CD4-positive, alpha-beta T cell treated with Interleukin-2 at 100 ng/mL for 4 hours (primary cell): ENCODE data around the gene GRIK5.
A peak's percentile ranks its signal among the peaks of the same experiment; 100 is the strongest.
"Not testable (repeated sequence)": the region's sequence is repeated elsewhere in the genome, so short reads cannot be mapped to it uniquely, and the experiment has no call there.

Source experiments
- DNase-seq: peaks from one replicate; pipeline ENCODE4 v3.0.0-alpha.2; 2020; ENCODE audit warnings: low spot score

GRIK5 gene, protein sequence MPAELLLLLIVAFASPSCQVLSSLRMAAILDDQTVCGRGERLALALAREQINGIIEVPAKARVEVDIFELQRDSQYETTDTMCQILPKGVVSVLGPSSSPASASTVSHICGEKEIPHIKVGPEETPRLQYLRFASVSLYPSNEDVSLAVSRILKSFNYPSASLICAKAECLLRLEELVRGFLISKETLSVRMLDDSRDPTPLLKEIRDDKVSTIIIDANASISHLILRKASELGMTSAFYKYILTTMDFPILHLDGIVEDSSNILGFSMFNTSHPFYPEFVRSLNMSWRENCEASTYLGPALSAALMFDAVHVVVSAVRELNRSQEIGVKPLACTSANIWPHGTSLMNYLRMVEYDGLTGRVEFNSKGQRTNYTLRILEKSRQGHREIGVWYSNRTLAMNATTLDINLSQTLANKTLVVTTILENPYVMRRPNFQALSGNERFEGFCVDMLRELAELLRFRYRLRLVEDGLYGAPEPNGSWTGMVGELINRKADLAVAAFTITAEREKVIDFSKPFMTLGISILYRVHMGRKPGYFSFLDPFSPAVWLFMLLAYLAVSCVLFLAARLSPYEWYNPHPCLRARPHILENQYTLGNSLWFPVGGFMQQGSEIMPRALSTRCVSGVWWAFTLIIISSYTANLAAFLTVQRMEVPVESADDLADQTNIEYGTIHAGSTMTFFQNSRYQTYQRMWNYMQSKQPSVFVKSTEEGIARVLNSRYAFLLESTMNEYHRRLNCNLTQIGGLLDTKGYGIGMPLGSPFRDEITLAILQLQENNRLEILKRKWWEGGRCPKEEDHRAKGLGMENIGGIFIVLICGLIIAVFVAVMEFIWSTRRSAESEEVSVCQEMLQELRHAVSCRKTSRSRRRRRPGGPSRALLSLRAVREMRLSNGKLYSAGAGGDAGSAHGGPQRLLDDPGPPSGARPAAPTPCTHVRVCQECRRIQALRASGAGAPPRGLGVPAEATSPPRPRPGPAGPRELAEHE

DNA sequence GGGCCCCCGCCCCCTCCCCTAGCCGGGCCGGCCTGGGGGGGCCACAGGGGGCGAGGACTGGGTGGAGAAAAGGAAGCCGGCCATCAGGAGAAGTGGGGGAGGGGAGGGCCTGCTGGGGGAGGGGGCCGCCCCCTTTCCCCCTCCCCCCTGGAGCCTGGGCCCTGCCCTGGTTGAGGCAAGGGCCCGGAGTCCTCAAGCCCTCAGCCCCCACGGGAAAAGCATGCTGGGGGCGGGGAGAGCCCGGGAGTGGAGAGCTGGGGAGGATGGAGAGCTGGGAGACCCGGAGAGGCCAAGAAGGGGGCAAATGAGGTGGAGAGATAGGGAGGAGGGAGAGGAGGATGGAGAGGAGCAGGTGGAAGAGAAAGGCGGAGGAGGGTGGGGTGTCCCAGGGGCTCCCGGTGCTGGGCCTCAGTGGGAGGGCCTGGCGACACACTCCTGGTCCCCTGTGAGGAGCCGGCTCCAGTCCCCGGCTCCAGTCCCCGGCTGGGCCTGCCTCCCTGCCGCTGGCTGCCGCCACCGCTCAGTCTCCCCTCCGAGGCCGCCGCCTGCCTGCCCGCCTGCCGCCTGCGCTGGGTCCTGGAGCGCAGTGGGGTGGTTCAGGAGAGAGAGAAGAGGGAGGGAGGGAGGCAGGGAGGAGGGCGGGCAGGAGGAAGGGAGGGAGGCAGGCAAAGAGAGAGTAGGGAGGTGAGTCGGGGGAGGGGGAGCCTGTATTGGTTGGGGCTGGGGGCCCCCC is at the start of gene GRIK5:
Gene GRIK5 (minus strand): TSS at position 588 of the 733 bp plus-strand sequence. CDS start 4,436 bp downstream, outside the sequence.
- DNase-seq: no peak

DNA sequence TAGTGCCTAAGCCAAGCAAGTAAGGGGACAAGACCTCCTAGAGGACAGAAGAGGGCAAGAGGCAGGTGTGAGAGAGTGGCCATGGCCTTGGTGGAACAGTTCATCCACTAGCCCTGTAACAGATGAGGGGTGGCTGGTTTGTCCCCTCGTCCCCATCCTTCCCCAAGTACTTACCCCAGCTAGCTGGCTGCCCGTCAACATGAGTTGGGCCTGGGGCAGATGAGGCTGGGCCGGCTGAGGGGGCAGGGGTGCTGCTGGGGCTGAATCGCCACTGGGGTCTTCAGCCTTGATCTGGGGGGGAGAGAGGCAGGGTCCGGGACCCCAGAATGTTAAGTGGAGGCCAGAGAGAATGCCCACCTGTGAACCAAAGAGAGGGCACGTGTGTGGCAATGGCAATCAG is 47.1 kb upstream of the GRIK5 start:
- no peak for DNase-seq

DNA sequence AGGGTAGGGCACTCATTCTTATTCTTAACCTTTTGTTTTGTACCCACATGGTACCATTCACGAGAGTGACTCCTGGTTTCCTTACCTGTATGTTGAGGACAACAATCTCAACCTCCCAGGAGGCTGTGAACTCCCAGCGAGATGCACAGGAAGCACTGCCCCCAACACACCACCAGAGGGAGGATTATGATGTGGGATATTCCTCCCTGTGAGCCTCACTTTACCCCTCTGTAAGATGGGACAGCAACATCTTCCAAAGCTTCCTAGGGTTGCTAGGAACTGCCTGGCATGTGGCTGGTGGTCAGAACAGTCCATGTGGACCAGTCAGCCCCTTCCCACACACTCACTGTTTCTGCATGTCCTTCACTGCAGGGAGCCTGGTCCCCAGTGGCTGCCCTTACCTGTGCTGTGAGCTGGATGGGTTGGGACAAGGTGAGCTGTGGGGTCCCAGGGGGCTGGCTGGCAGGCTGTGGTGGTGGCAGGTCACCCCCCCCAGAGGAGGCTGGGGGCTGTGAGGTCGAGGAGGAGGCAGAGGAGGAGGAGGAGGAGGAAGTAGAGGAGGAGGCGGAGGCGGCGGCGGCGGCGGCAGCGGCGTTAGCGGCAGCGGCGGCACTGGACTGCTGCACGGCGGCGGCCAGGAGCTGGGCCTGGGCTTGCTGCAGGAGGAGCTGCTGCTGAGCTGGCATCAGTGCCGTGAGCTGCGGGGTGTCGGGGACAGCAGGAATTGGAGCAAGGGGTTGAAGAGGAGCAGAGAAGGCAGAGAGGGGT is 46.5 kb upstream of the GRIK5 start:
- DNase-seq: no peak

DNA sequence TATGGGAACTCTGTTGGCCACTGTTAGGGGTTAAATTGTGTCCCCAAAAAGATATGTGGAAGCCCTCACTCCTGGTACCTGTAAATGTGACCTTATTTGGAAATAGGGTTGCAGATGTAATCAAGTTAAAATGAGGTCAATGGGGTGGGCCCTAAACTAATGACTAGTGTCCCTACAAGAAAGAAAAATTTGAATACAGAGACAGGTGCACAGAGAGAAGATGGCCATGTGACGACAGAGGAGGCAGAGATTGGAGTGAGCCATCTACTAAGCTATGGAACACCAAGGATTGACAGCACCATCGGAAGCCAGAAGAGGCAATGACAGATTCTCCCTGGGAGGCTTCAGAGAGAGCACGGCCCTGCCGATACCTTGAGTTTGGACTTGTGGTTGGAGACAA is 45.7 kb upstream of the GRIK5 start:
- DNase-seq: no peak

DNA sequence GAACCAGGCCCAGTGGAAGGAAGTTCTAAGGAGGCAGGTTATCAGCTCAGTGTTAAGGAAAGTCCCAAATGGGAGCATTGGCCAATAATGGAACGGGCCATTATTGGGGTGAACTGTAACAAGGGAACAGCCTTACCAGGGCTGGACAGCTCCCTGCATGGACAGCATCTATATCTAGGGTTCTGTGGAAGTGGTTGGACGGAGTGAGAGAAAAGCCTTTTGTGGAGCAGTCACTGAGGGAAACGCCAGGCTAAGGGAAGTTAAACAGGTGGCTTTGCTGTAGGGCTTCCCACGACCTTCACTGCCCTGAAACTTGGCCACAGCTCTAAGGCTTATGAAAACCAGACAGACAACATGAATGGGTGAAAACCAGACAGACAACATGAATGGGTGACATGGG is 45.2 kb upstream of the GRIK5 start:
- DNase-seq: no peak

DNA sequence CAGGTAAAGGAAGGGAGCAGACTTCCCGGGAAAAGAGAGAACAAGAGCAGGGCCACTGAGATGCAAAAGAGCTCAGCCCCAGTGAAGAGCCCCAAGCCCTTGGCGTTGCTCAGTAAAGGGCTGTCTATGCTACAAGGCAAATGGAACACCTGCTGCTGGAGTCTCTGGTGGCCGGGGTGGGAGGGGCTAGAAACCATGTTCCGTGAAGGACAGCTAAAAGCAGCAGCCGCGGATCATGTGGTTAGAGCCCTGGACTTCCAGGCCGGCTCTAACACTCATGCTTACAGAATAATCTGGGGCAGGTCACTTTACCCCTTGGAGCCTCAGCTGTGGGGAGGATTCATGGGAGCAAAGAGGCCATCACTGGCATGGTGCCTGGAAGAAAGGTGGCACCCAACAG is 44.4 kb upstream of the GRIK5 start:
- DNase-seq: no peak

DNA sequence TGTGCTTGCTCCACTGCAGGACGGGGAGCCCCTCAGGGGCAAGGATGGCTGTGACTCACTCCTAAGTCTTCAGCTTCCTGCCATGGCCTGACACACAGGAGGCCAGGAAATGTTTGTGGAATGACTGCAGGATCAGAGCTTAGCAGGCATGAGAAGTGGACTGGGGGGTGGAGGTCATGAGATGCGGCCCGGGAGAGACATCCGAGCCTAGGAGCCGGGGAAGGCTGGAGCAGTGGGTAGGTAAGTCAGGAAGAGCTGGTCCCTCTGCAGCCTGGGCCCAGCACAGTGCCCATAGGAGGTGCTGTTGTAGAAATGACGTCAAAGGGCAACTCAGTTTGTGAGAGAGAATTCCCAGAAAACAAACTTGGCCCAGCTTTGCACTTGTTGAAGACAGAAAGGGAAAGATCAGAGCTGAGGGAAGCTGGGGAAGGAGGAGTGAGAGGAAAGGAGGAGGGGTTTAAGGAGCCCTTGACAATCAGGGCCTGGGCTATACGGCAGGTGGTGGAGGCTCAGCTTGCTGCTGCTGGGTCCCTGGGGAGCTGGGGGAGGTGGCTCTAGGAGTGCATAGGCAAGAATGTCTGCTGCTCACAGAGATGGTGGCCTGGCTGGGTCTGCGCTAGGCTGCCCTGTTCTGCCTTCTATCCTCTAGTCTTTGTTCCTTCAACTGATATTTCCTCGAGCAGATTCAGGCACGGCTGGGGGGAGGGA is 43.8 kb upstream of the GRIK5 start:
- DNase-seq: no peak

DNA sequence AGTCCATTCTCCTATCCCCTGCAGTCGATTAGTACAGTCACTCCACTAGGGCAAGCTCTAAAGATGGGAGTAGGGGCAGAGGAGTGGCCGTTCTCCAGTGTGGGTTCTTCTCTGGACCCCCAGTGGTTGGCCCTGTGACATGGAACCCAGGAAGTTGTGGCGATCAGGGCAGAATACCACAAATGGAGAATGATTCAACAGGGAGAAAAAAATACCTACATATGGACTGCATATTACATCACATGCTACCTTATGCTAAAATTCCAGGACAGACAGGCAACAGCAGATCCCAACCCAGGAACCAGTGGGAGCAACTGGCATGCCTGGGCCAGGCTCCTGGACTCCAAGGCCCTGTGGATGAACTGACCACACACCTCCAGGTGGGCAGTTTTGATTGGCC is 41.8 kb upstream of the GRIK5 start:
- DNase-seq: no peak

DNA sequence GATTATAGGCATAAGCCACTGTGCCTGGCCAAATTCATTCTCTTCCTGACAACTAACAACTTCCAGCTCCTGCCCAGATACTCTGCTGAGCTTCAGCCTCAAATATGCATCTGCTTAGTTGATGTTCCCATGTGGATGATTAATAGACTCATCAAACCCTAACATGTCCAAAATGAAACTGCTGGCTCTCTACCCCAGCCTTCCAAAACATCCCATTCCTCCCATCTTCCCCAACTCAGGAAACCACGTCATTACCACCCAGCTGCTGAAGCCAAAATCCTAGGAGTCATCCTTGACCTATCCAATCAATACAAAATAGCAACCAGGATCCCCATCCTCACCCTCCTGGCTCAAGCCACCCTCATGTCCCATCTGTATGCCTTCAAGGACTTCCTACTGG is 41.4 kb upstream of the GRIK5 start:
- DNase-seq: no peak

DNA sequence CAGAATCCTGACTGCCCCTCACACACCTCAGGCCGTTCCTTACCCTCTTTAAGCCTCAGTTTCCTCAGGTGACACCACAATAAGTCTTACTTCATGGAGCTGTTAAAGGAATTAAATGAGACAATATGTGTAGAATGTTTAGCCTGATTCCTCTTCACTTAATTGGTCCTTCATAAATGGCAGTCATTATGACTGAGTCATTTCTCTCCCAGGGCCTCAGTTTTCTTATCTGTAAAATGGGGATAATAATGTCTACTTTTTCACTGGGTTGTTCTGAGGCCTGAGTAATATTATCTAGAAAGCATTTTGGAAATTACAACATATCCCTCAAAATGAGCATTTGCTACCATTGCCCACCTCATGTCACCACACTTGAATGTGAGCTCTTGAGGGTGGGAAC is 40.7 kb upstream of the GRIK5 start:
- no peak for DNase-seq

DNA sequence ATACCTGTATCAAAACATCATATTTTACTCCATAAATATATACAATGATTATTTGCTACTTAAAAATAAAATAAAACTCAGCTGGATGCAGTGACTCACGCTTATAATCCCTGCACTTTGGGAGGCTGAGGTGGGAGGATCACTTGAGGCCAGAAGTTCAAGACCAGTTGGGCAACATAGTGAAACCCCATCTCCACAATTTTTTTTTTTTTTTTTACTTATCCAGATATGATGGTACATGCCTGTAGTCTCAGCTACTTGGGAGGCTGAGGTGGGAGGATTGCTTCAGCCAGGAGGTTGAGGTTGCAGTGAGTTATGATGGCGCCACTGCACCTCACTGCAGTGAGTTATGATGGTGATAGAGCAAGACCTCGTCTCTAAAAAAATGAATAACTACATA is 39.9 kb upstream of the GRIK5 start:
- no peak for DNase-seq

DNA sequence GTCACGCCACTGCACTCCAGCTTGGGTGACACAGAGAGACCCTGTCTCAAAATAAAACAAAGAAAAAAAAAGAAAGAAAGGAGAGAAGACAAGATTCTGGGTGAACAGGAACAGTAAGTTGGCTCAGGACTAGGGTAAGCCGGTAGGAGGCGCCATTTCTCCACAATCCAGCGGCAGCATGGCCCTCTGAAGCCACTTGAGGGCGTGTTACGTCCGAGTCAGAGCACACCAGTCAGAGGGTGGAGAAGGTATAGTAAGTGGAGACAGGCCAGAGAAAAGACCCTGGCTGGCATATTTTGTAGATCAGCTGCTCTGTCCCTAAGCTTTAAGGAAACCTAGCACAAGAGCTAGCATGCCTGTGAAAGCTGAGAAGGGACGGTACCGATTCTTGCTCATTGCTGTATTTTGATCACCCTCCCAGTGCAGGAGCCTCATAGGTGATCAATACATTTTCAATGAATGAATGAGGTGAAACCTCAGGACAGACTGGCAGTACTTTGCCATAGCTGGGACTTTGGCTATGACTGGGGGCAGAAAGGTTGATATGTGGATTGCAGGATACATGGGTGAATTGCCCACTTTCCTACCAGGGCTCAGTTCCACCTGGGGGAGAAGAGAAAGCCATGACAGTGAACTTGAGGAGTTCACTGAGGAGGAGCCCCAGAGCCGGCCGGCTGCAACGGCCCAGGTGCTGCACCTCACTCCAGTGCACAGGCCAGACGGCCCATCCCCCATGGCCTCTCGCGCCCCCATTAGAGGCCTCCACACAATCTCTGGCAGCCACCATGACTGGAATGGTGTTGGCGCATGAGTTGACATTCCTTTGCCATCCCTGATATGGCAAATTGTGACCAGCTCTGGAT is 38.8 kb upstream of the GRIK5 start:
- DNase-seq: peak; percentile 92

DNA sequence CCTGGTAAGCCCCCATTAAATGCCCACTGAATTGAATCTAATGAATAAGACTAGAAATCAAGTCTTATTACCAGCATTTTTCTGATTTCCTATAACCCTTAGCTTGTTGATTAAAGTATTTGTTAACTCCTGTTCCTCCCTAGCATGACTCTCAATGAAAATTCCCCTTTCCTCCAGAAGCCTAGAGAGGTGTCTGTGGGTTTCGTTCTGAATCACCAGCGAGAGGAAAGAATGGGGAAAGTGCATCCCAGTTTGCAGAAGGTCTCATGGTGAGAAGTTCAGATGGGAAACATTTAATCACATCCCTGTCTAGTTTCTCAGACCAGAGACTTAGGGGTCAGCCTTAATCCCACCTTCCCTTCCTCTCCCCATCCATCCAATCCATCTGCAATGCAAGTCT is 35.4 kb upstream of the GRIK5 start:
- DNase-seq: no peak

DNA sequence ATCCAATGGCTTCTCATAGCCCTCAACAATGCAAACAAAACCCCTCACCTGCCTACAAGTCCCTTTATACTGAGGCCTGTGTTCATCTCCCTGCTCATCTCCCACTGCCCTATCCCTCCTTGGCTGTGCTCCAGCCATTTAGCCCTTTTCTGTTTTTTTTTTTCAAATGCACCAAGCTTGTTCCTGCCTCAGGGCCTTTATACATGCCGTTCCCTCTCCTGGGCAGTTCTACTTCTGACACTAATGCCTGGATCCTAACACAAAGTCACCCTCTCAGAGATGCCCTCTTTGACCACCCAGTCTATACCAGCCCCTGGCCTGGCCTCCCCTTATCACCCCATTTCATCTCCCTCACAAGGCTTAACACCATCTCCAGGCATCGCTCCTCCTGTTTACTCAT is 32.9 kb upstream of the GRIK5 start:
- DNase-seq: no peak

DNA sequence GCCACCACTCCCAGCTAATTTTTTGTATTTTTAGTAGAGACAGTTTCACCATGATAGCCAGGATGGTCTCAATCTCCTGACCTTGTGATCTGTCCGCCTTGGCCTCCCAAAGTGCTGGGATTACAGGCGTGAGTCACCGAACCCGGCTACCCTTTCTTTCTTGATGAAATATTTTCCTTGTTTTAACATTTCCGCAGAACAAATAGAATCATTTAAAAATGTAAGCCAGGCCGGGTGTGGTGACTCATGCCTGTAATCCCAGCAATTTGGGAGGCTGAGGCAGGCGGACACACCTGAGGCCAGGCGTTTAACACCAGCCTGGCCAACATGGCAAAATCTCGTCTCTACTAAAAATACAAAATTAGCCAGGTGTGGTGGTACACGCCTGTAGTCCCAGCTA is 30.2 kb upstream of the GRIK5 start:
- DNase-seq: not testable (repeated sequence)

DNA sequence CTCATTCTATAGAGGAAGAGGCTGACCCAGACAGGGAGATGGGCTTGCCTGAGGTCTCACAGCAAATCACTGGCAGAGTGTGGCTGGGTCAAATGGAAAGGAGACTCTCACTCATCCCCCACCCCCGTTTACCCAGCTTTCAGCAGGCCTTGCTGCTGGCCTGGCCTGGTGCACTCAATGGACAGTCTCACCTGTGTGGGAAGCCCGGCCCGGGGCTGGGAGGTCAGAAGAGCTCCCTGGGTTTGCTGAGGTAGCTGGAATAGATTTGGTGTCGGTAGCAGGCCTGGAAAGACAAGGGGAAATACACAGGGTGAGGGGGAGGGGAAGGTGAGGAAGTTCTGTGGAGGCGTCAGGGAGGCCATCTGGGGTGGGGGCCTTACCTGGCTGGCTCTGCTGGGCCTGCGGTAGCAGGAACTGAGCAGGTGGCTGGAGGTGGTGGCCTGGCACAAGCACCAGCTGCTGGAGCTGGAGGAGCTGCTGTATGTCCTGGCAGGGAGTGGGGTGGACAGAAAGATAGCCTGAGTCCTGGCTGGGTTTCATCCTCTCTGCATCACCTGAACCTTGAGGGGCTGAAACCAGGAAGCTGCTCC is 29.4 kb upstream of the GRIK5 start:
- no peak for DNase-seq

DNA sequence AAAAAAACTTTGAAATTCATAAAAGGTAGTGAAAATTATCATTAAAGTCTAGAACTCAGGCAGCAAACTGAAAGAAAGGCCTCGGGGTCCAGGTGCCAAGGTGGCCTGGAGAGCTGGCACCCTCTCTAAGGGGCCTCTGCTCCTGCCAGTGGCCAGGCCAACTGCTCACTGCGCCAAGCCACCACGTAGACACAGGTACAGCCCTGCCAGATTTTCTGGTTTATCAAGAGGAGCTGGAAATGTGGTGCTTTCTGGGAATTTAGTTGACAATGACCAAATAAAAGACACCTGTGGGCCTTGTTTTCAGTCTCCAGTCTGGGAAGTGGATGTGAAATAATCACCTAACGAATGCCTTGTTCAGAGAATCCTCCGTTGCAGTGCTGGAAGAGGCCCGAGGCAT is 28.8 kb upstream of the GRIK5 start:
- DNase-seq: no peak

DNA sequence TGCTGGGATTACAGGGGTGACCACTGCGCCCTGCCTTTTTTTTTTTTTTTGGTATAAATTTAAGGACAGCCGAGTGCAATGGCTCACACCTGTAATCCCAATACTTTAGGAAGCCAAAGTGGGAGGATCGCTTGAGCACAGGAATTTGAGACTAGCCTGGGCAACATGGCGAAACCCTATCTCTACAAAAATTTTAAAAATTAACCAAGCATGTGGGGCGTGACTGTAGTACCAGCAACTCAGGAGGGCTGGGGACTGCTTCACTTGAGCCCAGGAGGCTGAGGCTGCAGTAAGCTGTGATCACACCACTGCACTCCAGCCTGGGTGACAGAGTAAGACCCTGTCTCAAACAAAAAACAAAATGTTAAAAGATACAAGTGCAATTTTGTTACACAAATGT is 27.5 kb upstream of the GRIK5 start:
- no peak for DNase-seq

DNA sequence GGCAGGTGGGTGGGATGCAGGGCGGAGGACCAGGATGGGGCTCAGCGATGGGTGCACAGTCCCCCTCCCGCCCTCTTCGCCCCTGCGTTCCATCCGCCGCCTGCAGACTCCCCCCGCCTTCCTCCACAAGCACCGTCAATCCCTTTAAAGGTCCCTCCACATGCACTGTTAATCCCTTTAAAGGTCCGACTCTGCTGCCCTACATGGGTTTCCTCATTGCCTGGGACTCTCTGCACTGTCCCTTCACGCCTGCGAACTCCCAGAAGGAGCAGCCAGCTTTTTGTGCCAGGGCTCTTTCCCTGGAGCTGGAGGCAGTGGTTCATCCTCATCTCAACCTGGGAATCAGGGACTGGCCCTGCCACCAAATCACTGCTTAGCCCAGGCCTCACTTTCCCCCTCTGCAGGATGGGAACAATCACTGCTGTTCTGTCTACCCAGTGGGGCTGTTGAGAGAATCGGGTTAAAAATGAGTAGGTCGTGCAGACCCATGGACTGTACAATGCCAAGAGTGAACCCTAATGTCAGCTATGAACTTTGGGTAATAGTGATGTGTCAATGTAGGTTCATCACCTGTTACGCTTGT is 26.3 kb upstream of the GRIK5 start:
- DNase-seq: no peak
